ENCODE measurements around the gene PROSER3.

PROSER3 gene

GRCh38 chr19:35740108-35740422, 17.9 kb upstream of the PROSER3 start:
- H3K9me3 ChIP-seq (ENCODE audit: low read length) = no peaks in the 10 kb centered on the region
- H4K20me1 ChIP-seq (ENCODE audit: insufficient read depth, low read length) = no peaks in the 10 kb centered on the region
- peaks cover 37% of the 10 kb centered on the region for H3K36me3 ChIP-seq (ENCODE audit: insufficient read depth, low read length)
- H3K27me3 ChIP-seq (ENCODE audit: insufficient read depth, low read length) = no peaks in the 10 kb centered on the region
- H3K27ac ChIP-seq (ENCODE audit: low read depth, low read length, poor library complexity, severe bottlenecking) = no peak overlapping the region
- peak overlapping the region; percentile 71 for H3K4me3 ChIP-seq (ENCODE audit: low read depth, low read length, poor library complexity, severe bottlenecking)
- H2AFZ ChIP-seq (ENCODE audit: low read length) = no peak overlapping the region
- peaks cover 46% of the 10 kb centered on the region for H3K4me1 ChIP-seq (ENCODE audit: insufficient read depth, low read length, severe bottlenecking)
- H3K79me2 ChIP-seq (ENCODE audit: insufficient read depth, low read length) = no peaks in the 10 kb centered on the region
- peak overlapping the region; percentile 98 for H3K4me2 ChIP-seq (ENCODE audit: low read length)
- TF ChIP-seq EZH2 (IDR thresholded peaks at IDR 0.05; ENCODE audit: borderline replicate concordance, low read length) (no peak), CTCF (IDR thresholded peaks at IDR 0.05; ENCODE audit: low read length) (no peak)
- H3K9me2 ChIP-seq (ENCODE audit: low read depth, low read length) = no peaks in the 10 kb centered on the region
- peak overlapping the region; percentile 72 for H3K9ac ChIP-seq (ENCODE audit: low read length)
- H3F3A ChIP-seq (ENCODE audit: insufficient read depth, low read length) = no peaks in the 10 kb centered on the region

- Histone ChIP-seq H4K20me1 (ENCODE audit: insufficient read depth, low read length) (no peaks in the 10 kb centered on the region), H3K27ac (ENCODE audit: low read depth, low read length, poor library complexity, severe bottlenecking) (peak overlapping the region; percentile 86), H3K79me2 (ENCODE audit: insufficient read depth, low read length) (no peaks in the 10 kb centered on the region), H3K4me3 (ENCODE audit: low read depth, low read length, poor library complexity, severe bottlenecking) (peak overlapping the region; percentile 71), H3K9ac (ENCODE audit: low read length) (peak overlapping the region; percentile 72), H3F3A (ENCODE audit: insufficient read depth, low read length) (no peaks in the 10 kb centered on the region), H3K36me3 (ENCODE audit: insufficient read depth, low read length) (peaks cover 31% of the 10 kb centered on the region), H3K27me3 (ENCODE audit: insufficient read depth, low read length) (no peaks in the 10 kb centered on the region), H3K4me2 (ENCODE audit: low read length) (peak overlapping the region; percentile 98), H3K9me2 (ENCODE audit: low read depth, low read length) (no peaks in the 10 kb centered on the region), H2AFZ (ENCODE audit: low read length) (no peak overlapping the region), H3K4me1 (ENCODE audit: insufficient read depth, low read length, severe bottlenecking) (peaks cover 46% of the 10 kb centered on the region), H3K9me3 (ENCODE audit: low read length) (no peaks in the 10 kb centered on the region)
- no peak; the same call in none of the 2 replicates for TF ChIP-seq CTCF (IDR thresholded peaks at IDR 0.05; ENCODE audit: low read length)
- TF ChIP-seq EZH2 (IDR thresholded peaks at IDR 0.05; ENCODE audit: borderline replicate concordance, low read length) = no peak
These were observed 17.4 kb upstream of the PROSER3 start for GRCh38 chr19:35740423-35741202.

DNA sequence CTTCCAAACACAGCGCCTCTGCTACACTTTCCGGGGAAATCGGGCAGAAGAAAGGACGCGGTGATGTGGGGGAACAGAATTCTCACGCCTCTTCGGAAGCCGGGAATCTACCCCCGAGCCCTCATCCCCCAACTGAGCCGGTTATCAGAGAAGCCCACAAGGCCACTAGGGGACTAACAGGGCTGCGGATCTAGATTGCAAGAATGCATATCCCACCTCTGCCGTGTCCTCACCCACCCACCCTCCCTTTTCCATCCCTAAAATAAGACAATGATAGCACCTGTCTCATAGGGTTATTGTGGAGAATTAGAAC, 16.8 kb upstream of the PROSER3 start:
- H4K20me1 ChIP-seq (ENCODE audit: insufficient read depth, low read length) = no peaks in the 10 kb centered on the region
- TF ChIP-seq EZH2 (IDR thresholded peaks at IDR 0.05; ENCODE audit: borderline replicate concordance, low read length) = no peak
- peak; percentile 34; the same call in 1 of the 2 replicates for TF ChIP-seq CTCF (IDR thresholded peaks at IDR 0.05; ENCODE audit: low read length)
- no peaks in the 10 kb centered on the region for H3K27me3 ChIP-seq (ENCODE audit: insufficient read depth, low read length)
- H3K27ac ChIP-seq (ENCODE audit: low read depth, low read length, poor library complexity, severe bottlenecking) = peak overlapping the region; percentile 86
- H3K9me3 ChIP-seq (ENCODE audit: low read length) = no peaks in the 10 kb centered on the region
- peak overlapping the region; percentile 71 for H3K4me3 ChIP-seq (ENCODE audit: low read depth, low read length, poor library complexity, severe bottlenecking)
- no peaks in the 10 kb centered on the region for H3K79me2 ChIP-seq (ENCODE audit: insufficient read depth, low read length)
- no peak overlapping the region for H2AFZ ChIP-seq (ENCODE audit: low read length)
- no peaks in the 10 kb centered on the region for H3F3A ChIP-seq (ENCODE audit: insufficient read depth, low read length)
- peaks cover 29% of the 10 kb centered on the region for H3K36me3 ChIP-seq (ENCODE audit: insufficient read depth, low read length)
- no peaks in the 10 kb centered on the region for H3K9me2 ChIP-seq (ENCODE audit: low read depth, low read length)
- peak overlapping the region; percentile 56 for H3K9ac ChIP-seq (ENCODE audit: low read length)
- H3K4me1 ChIP-seq (ENCODE audit: insufficient read depth, low read length, severe bottlenecking) = peaks cover 51% of the 10 kb centered on the region
- H3K4me2 ChIP-seq (ENCODE audit: low read length) = peak overlapping the region; percentile 98

Measured in OCI-LY1 (cell line).